ENCODE measurements around the gene NADSYN1. TPM values are rescaled to one million over a fixed set of nuclear protein-coding genes. Genes with fewer than 3 reads are reported as not detected.
"Not testable (repeated sequence)": the region's sequence is repeated elsewhere in the genome, so short reads cannot be mapped to it uniquely, and the experiment has no call there.

NADSYN1 gene
- total RNA-seq, 1 donor from 2014 or later, result 48.0 TPM

GRCh38 chr11:71518506-71519471 lies 65.8 kb downstream of the NADSYN1 start:
- DNase-seq (ENCODE audit: low spot score), result peak; percentile 85

GRCh38 chr11:71519546-71519945 lies 66.5 kb downstream of the NADSYN1 start:
- DNase-seq (ENCODE audit: low spot score), result peak; percentile 55

GRCh38 chr11:71525188-71525937 lies 72.4 kb downstream of the NADSYN1 start:
- peak; percentile 45 for DNase-seq (ENCODE audit: low spot score)

- peak; percentile 64 for DNase-seq (ENCODE audit: low spot score)
Measured at GRCh38 chr11:71525938-71526495, 73.0 kb downstream of the NADSYN1 start.

- DNase-seq (ENCODE audit: low spot score), result peak; percentile 53
Measured at GRCh38 chr11:71526796-71527575, 74.0 kb downstream of the NADSYN1 start, which contains the start of gene KRTAP5-7. Gene KRTAP5-7 (plus strand): TSS chr11:71527267. CDS start chr11:71527301, 34 bp downstream.

- peak; percentile 18 for DNase-seq (ENCODE audit: low spot score)
Measured at GRCh38 chr11:71527576-71528210, 74.7 kb downstream of the NADSYN1 start.

GRCh38 chr11:71530602-71531001 lies 77.6 kb downstream of the NADSYN1 start:
- DNase-seq (ENCODE audit: low spot score), result peak; percentile 39

- DNase-seq (ENCODE audit: low spot score), result no peak
Measured at GRCh38 chr11:71532036-71532610, 79.1 kb downstream of the NADSYN1 start.

GRCh38 chr11:71534711-71535608 lies 82.0 kb downstream of the NADSYN1 start:
- DNase-seq (ENCODE audit: low spot score), result peak; percentile 30

- no peak for DNase-seq (ENCODE audit: low spot score)
Measured at GRCh38 chr11:71535825-71536224, 82.8 kb downstream of the NADSYN1 start.

GRCh38 chr11:71537537-71537936 lies 84.5 kb downstream of the NADSYN1 start:
- DNase-seq (ENCODE audit: low spot score), result no peak

- DNase-seq (ENCODE audit: low spot score), result not testable (repeated sequence)
Measured at GRCh38 chr11:71537977-71538665, 85.1 kb downstream of the NADSYN1 start, which contains the start of gene KRTAP5-8. Gene KRTAP5-8 (plus strand): TSS chr11:71538025. CDS start chr11:71538056, 31 bp downstream.

GRCh38 chr11:71538666-71538990 lies 85.6 kb downstream of the NADSYN1 start:
- no peak for DNase-seq (ENCODE audit: low spot score)

- DNase-seq (ENCODE audit: low spot score), result no peak
Measured at GRCh38 chr11:71539017-71539416, 86.0 kb downstream of the NADSYN1 start.

GRCh38 chr11:71539971-71540370 lies 87.0 kb downstream of the NADSYN1 start:
- DNase-seq (ENCODE audit: low spot score), result not testable (repeated sequence)

GRCh38 chr11:71540521-71541304 lies 87.7 kb downstream of the NADSYN1 start:
- not testable (repeated sequence) for DNase-seq (ENCODE audit: low spot score)

- no peak for DNase-seq (ENCODE audit: low spot score)
Measured at GRCh38 chr11:71542382-71542781, 89.4 kb downstream of the NADSYN1 start.

Data from mesenteric fat pad (tissue), 1 donor.